NCI-H2081 (cell line): Measurements from ENCODE around the gene INPP4B.
"Not testable (repeated sequence)": the region's sequence is repeated elsewhere in the genome, so short reads cannot be mapped to it uniquely, and the experiment has no call there.

Experiments
- DNase-seq, 2 experiments: peaks; one replicate each; lab custom pipeline; 2025; lab: John Stamatoyannopoulos, UW

Gene INPP4B

DNA sequence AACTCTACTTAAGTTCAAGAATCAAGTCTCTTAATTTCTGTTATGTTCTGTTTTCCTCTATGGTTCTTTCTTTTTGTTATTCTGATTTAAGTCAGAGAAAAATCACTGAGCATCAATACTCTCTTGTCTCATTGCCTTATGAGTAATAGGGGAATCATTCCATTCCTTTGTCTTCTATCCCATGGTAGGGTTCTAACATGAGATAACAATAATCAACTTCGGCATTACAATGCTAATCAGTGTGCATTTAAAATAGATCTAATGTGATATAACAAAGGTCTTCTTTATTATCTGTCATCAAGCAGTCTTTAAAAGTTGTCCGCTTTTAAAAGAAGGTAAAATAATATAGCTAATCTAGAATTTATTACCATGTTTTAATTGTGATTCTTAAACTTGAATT, 762.8 kb downstream of the INPP4B start:
- no peak for DNase-seq

DNA sequence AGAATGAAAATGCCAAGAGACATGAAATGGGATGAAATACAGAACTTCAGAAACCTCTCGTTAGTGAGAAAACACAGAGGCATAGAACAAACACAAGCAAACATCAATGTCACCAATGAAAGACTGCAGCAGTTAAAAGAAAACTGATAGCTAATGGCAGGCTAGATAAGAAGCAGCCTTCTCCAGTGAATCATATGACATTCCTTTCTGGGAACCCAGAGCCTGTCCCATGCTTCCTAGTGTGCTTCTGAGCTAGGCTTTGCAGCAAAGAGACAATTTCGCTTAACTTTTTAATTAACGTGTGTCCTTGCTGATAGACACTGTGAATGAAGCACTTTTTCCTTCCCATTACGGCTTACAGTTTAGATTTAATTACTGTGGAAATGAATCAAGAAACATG, 765.1 kb downstream of the INPP4B start:
- no peak for DNase-seq

DNA sequence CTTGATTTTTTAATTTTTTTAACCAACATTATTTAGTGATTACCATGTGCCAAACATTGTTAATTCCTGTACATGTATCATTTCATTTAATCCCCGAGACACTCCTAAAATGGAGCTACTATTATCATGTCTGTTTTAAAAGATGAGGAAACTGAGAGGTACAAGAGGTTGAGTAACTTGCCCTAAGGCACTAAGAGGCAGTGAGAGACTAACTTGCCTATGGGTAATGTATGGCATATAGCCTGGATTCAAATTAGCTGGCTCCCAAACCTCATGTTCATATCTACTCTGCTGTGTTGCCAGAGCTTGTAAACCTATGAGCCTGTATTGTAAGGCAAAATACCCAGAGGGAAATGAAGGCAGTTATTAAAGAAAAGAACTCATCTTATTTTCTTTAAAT, 766.1 kb downstream of the INPP4B start:
- DNase-seq: no peak

DNA sequence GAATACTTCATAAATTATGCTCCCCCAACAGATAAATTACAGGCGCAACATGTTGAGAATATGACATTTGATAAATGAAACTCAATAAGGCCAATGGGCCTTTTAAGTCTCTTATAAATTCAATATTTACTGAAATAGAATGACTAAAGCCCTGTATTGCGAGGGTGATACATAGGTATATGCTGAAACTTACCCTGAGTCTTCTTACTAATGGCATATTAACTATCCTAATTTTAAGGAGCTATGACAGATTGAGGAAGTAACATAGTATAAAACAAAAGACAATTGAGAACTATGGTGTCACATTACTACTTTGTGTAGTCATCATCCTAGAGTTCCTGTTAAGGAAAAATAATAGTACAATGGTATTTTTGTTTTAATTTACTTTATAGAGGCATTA, 769.1 kb downstream of the INPP4B start:
- no peak for DNase-seq

DNA sequence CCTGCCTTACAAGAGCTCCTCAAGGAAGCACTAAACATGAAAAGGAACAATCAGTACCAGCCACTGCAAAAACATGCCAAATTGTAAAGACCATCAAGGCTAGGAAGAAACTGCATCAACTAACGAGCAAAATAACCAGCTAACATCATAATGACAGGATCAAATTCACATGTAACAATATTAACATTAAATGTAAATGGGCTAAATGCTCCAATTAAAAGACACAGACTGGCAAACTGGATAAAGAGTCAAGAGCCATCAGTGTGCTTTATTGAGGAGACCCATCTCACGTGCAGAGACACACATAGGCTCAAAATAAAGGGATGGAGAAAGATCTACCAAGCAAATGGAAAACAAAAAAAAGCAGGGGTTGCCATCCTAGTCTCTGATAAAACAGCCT, 777.8 kb downstream of the INPP4B start:
- not testable (repeated sequence) for DNase-seq

DNA sequence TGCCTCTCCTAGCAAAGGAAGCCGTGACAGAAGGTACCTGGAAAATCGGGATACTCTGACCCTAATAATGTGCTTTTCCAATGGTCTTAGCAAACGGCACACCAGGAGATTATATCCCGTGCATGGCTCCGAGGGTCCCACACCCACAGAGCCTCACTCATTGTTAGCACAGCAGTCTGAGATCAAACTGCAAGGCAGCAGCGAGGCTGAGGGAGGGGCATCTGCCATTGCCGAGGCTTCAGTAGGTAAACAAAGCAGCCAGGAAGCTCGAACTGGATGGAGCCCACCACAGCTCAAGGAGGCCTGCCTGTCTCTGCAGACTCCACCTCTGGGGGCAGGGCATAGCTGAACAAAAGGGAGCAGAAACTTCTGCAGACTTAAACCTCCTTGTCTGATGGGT, 779.5 kb downstream of the INPP4B start:
- DNase-seq: not testable (repeated sequence)

DNA sequence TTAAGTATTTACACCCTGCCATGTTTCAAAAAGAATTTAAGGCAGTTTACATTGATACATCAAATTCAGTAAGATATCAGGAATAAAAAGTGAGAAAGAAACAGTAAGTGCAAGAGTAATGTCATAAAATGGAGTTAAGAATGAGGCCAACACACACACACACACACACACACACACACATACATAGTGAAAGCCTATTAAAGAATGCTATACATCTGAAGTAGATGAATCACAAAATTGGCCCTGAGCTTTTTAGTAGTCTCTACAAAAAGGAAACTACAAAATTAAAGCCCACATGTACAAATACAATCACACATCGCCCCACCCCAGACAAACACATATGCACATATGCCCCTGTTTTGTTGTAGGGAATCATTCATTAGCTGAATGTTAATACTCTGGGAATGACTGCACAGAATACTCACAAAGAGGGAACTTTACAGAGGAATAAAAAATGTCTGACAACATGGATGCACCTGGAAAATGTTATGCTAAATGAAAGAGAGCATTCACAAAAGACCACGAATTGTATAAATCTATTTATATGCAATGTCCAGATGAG, 780.9 kb downstream of the INPP4B start:
- no peak for DNase-seq

DNA sequence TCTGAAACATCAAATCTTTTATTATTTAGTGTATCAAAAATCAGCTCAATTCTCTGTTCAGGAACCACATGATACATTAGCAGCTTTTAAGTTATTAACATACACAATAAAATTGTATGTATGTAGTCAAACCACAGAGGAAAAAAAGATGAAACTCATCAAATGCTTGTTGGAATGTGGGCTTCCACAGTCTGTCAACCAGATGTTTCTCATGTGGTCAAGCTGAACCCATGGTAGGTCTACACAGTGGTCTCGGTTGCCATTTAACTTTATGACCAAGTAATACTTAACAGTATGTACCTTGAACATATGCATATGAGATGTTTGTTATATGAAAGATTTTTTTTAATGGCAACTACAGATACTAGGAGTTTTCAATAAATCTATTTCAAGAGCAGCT, 781.9 kb downstream of the INPP4B start:
- DNase-seq: no peak

DNA sequence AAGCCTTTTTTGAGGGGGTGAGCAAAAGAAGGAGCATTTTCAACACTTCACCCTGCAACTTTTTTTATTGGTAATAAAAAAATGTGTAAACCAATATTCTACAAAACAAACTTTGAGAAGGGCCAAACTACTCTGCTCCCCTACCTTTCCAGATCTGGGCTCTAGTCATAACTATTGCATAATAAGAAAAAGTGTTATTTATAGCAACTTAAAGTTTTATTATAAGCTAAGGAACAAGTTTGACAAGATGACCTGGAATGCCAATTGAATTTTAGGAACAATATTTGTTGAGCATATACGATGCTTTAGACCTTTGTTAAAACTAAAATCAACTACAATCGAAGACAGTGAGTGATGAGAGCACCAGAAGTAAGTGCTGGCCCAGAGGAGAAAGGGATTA, 800.1 kb downstream of the INPP4B start:
- no peak for DNase-seq

DNA sequence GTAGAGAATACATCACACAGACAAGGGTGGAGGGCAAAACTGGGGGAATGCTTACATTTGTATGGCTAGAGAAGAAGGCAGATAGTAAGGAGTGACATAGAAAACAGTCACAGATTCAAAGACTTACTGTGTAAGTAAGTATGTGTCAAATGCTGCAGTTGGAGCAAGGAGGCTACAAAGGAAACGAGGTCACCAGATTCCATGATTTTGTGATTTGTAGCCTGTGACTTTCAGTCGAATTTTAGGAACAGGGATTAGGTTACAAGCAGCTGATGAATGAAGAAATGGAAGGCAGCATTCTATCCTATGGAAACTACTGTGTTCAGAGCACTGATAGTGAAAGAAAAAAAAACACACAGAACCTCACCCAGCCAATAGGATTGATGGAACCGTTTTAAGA, 801.8 kb downstream of the INPP4B start:
- DNase-seq: no peak

DNA sequence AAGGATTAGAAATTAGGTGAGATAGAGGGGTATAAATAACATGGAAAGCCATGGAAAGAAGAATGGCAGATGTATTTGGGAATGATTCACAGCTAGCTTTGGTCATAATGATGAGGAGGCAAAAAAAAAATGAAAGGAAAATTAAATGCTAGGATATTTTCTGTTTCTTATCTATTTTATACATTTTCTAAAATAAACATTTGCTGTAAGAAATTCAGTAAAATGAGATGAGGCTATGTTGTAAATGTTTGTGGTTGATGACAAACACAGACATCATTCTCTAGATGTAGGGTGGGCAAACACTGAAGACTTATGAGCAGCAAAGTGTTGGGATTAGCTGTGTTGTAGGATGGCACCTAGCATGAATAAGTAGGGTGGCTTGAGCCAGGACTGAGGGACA, 802.6 kb downstream of the INPP4B start:
- no peak for DNase-seq

DNA sequence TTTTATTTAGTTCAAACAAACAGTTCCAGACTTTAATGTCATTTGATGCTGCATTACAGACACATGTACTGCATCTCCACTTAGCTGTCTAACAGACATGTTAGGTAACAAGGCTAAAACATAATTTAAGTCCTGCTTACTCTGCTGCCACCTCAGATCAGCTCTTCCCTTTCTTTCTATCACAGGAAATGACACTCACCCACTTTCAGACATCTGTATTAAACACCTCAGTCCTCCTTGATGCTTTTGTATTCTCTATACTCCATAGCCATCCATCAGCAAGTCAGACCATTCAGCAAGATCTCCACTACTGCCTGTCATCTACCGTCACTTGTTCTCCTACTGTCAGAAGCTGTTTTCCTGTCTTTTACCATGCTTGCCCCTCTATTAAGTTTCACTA, 804.3 kb downstream of the INPP4B start:
- DNase-seq: no peak

DNA sequence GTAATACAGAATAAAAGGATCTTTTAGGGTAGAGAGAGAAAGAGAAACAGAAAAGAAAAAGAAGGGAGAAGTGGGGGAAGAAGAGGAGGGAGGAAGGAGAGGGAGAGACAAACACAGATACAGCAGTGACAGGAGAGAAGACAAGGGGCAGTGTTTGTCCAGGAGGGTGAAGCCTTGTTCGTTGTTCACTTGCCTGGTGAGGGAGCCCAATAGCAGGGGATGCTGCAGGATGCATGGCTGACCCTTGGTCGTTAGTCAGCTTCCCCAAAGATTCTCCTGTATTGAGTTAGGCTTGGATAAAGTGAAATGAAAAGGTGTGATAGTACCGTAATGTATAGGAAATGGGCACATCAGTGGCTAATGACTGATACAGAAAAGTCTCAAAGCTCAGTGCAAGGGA, 806.1 kb downstream of the INPP4B start:
- no peak for DNase-seq

DNA sequence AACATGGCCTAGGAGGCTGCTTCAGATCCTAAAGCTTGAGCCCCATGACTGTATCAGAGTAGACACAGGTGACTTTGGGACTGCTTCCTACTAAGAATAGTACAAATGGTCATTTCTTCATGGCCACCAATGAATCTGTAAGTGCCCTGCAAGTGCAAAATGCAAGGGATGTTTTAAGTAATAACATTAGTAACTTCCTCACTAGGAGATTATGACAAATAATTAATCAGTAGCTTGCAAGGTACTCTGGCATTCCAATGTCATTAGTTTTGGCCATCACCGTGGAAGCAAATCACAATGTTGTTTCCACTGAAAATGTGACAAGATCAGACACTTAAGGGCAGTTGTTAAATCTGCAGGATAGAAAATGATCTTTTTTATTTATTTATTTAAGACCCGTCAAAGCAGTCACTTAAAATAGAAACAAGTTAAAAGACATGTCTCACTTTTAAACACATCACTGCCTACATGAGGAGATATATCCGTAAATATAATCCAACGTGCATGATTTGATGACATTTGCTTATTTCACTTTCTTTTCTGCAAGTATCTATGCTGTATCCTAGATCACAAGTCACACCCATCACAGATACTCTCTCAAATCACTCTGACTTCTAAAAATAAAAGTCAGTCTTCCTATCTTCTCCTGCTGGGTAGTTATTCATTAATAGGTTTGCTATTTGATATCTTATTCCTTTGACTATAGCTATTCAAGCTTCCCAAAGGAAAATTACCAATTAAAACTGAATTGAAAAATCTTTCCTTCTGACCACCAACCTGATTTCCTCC, 809.1 kb downstream of the INPP4B start:
- no peak for DNase-seq

DNA sequence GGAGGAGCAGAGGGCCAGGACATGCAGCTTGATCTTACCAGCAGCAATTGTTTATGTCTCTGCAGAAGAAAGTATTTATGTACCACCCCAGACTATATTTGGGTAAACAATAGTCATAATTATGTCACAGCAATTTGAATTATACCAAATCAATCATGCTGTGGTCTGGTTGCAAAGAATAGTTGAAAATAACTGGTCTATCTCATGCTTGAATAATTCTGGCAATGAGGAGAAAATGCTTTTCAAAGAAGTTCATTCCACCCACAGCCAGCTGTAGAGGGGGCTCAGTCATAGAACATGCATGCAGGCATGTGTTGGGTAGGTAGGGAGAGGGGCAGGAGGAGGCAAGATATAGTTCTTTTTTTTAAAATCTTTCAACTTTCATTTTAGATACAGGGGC, 810.5 kb downstream of the INPP4B start:
- DNase-seq: no peak

DNA sequence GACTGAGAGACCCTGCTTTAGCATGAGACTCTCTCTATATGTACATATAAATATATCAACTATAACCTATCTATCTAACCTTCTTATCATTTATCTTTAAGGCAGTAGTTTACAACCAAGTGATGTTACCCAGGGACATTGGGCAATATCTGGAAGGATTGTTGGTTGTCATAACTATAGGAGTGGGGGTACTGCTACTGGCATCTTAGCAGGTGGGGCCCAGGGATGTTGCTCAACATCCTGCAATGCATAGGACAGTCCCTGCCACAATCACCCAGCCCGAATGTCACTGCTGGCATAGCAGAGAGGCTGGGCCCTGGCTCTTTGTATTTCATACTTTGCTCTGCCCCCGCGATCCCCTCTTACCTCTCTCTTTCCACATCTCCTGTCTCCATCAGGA, 812.0 kb downstream of the INPP4B start:
- no peak for DNase-seq

DNA sequence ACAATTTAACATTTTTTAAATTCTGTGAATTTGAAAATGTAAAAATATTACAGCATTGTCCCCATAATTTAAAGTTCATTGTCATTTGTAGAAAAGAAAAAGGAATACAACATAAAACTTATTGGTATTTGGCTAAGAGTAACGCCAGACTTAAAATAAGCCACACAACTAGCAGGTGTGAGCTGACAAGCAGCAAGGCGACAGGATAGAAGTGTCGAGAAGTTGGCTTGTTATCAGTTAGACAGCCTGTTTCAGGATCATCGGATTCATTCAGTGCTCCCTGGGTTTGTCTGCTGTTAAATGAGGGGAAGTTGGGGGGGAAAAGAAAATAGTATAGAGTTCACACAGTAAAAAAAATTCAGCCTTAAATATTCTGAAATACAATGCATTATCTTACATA, 816.1 kb downstream of the INPP4B start:
- no peak for DNase-seq

DNA sequence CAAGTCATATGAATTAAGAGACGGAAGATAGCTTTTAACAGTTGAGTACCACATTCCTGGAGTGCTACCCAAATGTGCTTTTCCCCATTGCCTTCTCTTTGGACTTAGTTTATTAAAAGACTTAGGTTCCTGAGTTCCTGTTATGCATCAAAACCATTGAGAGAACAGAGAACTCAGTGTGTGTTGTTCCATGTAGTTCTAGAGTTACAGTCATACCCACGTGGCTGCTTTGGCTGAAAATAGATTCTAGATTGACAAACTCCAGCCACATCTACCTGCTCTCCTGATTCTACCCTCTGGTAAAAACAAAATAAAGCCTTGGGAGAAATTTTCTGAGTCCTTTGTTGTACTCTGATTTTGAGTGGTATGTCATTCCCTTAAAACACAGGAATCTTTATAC, 824.3 kb downstream of the INPP4B start:
- DNase-seq: no peak

DNA sequence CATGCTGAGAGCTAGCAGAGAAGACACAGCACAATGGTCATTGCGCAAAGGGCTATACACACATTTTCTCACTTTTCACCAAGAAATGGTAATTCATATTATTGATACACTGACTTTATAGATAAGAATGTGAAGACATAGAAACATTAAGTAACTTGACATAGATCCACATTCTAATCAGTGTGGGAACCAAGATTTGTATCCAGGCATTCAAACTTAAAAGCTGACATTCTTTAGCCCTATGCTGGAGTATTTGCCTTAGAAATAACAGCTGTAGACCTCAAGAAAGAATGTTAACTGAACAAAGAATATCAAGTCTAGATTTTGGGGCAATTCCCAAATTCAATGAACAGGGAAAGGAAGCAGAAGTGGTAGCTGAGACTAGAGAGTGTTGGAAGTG, 824.9 kb downstream of the INPP4B start:
- DNase-seq: no peak

DNA sequence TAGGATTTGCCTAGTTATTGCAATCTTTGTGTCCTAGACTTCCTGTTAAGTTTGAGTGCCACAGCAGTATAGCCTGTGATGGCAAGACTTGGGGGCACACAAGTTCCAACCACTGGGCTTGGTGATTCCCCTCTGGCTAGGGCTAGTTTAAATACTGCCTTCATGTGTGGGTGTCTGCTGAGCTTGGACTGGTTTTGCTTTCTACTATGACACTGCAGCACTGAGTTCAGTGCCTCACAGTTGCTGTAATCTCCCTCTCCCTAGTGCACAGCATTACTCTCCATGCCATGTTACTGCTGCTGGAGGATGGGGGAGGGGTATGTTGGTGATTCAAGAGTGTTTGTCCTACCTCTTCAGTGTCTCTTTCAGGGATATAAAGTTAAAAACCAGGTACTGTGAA, 830.1 kb downstream of the INPP4B start:
- no peak for DNase-seq

DNA sequence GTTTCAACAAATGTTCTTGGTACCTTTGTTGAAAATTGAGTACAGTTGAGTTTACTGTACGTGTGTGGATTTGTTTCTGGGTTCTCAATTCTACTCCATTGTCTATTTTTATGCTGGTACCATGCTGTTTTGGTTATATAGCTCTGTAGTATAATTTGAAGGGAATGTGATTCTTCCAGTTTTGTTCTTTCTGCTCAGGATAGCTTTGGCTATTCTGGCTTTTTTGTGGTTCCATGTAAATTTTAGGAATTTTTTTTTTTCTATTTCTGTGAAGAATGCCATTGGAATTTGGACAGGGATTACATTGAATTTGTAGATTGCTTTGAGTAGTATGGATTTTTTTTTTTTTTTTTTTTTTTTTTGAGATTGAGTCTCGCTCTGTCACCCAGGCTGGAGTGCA, 836.4 kb downstream of the INPP4B start:
- no peak for DNase-seq

DNA sequence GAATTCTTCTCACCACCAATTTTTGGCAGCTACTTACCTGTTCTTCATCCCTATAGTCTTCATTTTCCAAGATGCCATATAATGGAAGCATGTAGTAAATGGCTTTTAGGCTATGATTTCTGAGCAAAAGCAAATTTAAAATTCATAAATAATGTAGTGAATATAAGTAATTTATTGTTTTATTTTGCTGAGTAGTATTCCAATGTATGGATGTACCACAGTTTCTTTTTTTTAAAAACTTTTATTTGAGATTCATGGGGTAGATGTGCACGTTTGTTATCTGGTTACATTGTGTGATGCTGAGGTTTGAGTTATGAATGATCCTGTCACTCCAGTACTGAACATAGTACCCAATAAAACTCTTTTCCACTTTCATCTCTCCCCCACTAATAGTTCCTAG, 840.6 kb downstream of the INPP4B start:
- DNase-seq: no peak

DNA sequence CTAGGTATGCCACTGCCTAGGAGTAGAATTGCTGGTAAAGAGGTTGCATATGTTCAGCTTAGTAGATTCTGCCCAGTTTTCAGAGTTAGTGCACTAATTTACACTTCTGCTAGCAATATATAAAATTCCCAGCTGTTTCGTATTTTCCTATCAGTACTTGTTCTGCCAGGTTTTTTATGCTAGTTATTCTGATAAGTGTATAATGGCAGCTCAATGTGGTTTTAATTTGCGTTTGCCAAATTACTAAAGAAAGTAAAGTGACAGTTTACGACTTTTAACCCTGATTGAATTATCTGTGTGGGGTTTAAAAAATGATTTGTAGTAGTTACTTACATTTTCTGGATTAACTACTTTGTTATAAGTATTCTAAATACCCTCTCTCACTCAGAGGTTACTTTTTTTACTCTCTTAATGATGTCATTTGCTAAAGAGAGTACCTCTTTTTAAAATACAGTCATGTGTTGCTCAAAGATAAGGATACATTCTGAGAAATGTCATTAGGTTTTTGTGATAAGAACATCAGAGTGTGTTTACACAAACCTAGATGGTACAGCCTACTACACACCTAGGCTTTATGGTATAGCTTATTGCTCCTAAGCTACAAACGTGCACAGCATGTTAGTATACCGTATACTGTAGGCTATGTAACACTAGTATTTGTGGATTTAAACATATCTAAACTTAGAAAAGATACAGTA, 846.5 kb downstream of the INPP4B start:
- DNase-seq: no peak

DNA sequence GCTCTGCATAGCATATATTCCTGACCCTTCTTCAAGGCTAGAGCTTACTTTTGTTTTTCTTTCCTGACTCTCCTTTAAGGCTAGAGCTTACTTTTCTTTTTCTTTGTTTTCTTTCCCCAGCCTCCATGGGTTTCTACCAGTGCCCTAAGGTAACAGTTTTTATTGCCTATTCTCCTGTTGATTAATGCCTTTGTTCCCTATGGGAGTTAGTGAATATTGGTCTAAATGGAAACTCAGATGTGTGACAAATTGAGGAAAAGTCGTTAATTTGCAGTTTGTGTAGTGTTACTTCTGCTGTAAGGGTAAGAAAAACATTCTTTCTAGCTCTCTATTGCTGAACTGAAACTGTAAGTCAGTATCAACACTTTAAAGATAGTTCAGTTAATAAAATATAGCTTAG, 851.0 kb downstream of the INPP4B start:
- DNase-seq: no peak
